COLO829 (cell line): Measurements from ENCODE around the gene UQCRHL.
A peak's percentile ranks its signal among the peaks of the same experiment; 100 is the strongest.
"Not testable (repeated sequence)": the region's sequence is repeated elsewhere in the genome, so short reads cannot be mapped to it uniquely, and the experiment has no call there.

ENCODE experiments used
- DNase-seq: peaks from one replicate; pipeline ENCODE4 v3.0.0; 2012; ENCODE audit warnings: low spot score

UQCRHL gene

DNA sequence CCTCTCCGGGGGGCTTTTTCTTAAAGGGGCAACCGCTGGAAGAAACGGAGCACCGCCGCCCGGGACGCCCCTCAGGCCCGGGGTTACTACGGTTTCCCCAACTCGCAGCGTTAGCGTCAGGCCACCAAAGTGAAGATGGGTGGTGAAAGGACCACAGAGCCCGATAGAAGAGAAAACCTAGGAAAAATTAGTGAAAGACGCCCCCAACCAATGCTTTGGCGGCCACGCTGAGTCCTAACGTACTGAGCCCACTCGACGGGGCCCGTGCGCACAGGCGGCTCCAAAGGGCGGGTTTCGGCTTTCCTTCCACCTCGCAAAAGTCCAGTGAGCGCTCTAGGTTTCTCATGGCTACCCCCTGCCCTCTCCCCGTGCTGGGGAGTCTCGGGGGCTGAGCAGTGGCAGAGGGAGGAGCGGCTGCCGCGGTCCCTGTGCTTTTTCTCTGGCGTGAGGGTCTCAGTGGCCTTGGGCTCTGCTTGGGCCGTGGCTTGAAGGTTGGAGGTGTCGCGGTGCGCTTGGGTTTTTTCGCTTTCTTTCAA is 27.8 kb upstream of the UQCRHL start:
- DNase-seq, result no peak

DNA sequence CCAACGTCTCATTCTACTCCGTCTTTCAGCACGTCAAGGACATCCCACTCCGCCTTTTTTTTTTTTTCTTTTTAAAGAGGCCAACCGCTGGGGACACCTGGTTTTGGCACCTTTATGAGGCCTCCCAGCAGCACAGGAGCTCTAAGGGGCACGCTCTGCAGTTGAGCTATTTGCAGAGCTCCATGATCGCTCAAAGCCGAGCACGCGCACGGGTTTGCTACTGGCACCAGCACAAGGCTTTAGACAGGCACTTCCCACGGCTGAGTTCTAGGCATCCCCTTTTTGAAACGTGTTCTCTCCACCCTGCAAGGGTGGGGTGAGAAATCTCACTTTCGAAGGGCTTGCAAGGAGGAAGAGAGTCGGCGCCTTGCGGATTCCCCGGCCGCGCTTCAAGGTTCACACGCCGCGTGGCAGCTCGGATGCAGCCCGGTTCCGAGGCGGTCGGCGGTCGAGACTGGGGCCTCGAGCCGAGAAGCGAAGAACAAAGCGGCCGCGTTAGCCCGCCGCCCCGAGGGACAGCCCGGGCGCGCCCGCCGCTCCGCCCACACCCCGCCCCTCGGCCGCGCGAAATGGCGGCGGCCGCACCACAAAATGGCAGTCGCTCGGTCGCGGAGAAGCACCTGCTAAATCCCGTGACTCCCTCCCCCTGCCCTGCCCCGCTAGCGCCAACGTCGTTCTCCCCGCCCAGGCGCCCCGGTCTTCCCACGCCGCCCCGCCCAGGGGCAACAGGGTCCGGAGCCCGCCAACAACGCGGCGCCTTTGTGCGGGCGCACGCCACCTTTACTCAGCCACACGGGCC is 27.2 kb upstream of the UQCRHL start:
- peak; percentile 72 for DNase-seq

DNA sequence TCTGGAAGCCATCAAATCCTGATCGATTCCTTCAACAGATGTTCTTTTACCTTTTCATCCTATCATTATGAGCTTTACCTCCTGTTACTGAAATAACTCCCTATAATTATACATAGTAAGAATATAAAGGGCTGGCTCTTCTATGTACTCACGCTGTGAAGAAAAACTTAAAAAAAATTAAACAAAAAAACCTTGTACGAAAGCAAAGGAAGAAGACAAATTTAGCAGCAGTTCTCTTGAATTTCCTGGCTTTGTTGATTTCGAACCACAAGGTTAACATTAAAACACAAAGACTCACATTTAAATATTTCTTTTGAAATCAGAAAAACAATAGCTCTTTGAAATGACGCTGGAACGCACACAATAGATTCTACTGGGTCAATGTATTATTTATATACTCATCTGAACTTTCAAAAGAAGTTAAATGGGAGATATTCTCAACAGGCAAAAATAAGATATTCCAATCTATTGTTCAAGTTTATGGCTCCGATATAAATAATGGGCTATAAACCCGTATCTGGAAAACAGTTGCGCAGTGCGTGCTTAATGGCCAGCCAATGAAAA is 26.5 kb upstream of the UQCRHL start:
- no peak for DNase-seq

DNA sequence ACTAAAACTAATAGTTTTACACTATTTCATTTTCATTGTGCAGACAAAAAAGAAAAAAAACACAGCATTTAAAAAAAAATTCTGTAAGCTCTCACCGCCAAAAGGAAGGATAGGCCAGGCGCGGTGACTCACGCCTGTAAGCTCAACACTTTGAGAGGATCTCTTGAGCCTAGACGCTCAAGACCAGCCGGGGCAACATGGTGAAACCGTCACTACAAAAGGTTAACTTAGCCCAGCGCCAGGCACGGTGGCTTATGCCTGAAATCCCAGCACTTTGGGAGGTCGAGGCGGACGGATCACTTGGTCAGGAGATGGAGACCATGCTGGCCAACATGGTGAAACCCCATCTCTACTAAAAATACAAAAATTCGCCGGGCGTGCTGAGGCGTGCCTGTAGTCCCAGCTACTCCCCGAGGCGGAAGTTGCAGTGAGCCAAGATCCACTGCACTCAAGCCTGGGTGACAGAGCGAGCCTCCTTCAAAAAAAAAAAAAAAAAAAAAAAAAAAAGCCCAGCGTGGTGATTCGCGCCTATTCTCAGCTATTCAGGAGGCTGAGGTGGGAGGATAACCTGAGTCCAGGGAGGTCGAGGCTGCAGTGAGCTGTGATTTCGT is 25.7 kb upstream of the UQCRHL start:
- no peak for DNase-seq

DNA sequence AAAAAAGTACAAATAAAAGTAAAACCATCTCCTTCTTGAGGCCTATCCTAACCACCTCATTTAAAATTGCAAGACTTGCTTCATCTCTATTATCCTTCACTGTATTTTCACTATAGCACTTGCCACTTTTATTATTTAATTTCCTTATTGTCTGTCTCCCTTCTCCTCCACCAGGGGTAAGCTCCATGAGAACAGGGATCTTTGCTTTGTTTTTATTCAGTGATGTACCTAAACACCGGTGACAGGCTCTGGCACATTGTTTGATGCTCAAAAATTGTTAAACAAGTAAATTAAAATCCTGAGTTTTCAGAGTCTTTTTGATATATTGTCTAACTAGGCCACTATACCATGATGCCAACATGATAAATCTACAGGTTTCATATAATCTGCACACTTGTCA is 22.8 kb upstream of the UQCRHL start:
- DNase-seq, result no peak

DNA sequence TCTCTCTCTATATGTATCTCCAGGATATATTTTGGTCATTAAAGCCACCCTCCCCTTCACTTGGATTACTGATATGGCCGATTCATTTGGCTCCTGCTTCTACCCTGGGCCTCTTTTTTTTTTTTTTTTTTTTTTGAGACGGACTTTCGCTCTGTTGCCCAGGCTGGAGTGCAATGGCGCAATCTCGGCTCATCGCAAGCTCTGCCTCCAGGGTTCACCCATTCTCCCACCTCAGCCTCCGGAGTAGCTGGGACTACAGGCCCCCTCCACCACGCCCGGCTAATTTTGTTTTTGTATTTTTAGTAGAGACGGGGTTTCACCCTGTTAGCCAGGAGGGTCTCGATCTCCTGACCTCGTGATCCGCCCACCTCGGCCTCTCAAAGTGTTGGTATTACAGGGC is 21.5 kb upstream of the UQCRHL start:
- DNase-seq, result not testable (repeated sequence)

DNA sequence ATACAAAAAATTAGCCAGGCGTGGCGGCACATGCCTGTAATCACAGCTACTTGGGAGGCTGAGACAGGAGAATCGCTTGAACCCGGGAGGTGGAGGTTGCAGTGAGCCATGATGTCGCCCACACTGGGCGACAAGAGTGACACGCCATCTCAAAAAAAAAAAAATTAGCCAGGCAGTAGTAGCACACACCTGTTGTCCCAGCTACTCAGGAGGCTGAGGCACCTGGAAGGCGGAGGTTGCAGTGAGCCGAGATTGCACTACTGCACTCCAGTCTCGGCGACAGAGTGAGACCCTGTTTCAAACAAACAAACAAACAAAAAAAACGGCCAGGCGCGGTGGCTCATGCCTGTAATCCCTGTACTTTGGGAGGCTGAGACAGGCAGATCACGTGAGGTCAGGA is 20.1 kb upstream of the UQCRHL start:
- DNase-seq, result not testable (repeated sequence)

DNA sequence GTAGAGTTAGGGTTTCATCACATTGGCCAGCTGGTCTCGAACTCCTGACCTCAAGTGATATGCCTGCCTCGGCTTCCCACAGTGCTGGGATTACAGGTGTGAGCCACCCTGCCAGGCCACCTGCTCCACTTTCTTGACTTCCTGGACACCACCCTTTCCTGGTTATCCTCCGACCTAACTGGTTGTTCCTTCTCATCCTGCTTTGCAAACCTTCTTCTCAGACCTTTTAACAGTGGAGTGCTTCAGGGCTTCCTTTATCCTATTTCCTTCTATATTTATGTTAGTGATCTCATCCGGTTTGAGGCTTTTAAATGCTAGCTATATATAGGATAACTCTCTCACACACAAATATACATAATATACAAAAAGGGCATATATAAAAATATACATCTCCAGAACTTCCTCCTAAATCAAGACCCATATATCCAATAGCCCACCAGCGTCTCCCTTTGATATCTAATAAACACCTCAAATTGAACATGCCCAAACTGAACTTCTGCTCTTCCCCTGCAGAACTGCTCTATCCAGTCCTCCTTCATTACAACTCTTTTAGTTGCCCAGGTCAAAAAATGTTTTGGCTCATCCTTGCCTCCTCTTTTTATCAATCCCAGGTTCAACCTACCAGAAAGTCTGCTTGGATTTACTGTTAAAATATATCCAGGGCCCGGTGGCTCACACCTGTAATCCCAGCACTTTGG is 19.5 kb upstream of the UQCRHL start:
- DNase-seq, result no peak

DNA sequence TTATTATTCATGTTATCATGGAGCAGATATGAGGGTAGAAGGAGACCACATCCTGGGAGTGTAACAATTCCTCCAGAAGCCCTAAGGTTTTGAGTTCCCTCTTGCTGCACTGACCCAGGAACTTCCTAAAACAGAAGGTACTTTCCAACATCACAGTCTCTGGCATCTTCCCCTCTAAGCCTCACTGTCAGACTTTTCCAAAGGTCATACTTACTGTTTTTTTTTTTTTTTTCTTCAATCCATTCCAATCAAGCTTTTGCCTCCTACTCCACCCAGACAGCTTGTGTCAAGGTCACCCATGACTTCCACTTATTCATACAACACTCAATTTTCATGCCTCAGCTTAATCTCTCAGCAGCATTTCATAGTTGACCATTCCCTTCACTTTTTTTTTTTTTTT is 18.4 kb upstream of the UQCRHL start:
- no peak for DNase-seq

DNA sequence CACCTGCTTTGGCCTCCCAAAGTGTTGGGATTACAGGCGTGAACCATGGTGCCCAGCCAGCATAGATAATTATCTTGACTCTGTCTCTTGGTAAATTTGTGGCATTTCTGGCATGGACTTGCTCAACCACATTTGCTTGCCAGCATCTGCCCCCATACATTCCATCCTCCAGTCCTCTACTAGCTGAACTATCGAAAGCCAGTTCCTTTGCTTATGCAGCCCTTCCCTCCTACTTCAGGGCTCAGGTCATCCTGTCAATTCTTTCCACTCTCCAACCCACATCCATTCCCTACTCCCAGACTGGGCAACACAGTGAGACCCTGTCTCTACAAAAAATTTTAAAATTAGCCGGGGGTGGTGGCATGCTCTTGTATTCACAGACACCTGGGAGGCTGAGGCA is 13.0 kb upstream of the UQCRHL start:
- DNase-seq, result no peak

DNA sequence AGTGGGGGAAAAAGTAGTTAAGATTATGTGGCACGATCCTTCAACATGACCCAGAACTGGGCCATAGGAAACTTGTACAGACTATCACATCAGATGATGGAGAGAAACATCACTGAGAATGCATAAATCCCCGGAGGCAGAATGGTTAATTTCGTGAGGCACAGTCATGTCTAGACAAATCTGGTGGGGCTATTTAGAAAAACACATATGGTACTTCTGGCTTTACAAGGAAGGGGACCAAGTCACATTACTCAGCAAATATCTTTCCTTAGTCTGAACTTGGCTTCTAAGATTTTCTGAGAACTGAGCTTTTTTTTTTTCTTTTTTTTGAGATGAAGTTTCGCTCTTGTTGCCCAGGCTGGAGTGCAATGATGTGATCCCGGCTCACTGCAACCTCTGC is 9.2 kb upstream of the UQCRHL start:
- no peak for DNase-seq

DNA sequence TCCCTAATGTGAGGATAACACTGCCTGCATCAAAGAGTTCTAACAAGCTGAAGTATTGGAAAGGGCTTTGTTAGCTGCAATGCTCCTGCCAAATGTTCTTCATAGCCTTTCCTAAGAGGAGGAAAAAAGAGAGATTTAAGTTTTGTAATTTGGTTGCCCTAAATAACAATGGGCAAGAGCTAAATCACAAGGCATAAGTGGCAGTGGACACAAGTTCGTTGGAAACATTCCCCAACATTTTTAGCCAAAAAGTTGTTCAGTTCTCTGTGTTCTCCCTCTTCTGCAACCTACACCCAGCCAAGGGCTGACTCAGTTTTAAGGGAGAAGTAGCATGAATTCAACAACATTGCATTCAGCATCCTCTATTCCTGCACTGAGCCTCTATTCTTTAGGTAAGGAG is 2.6 kb upstream of the UQCRHL start:
- DNase-seq, result no peak

DNA sequence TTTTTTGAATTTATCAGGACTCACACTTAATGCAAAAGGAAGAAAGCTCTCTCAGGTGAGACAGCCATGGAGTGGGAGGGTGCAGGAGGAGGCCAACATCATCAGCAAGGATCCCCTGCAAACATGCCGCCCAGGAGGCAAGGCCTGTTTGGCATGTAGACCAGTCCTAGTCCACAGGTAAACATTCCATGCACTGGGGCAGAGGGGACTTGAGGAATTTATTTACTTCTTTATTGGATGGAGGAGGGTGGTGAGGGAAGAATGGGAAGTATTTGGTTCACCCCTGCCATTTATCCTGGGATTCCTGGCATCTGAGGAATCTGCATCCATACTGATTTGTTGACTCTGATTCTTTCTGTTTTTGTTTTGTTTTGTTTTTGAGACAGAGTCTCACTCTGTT is 1.5 kb upstream of the UQCRHL start:
- DNase-seq, result no peak

DNA sequence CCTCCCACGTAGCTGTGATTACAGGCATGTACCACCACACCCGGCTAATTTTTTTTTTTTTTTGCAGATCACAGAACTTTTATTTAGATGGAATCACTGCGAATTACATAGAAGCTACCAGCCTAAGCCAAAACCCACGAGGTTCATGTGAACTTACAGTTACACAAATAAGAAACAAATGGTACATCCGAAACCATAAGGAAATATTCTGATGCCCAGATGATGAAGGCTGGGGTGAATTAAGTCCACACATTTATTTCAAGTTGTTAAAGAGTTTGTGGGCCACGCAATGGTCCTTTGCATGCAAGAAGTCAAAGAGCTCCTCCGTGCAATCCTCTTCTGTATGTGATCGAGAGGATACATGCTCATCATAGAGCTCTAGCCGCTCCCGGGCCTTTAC is 328 bp downstream of the UQCRHL start:
- no peak for DNase-seq

DNA sequence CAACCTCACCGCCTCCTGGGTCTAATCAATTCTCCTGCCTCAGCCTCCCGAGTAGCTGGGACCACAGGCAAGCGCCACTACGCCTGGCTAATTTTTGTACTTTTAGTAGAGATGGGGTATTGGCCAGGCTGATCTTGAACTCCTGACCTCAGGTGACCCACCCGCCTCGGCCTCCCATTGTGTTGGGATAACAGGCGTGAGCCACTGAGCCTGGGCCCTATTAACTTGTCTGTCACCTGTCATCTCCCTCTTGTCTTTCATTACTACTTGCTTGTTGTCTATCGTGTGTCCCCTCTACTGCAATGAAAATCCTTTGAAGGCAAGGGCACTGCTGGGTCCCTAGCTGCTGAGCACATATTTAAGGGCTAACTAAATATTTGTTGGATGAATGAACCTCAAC is 3.4 kb downstream of the UQCRHL start:
- no peak for DNase-seq

DNA sequence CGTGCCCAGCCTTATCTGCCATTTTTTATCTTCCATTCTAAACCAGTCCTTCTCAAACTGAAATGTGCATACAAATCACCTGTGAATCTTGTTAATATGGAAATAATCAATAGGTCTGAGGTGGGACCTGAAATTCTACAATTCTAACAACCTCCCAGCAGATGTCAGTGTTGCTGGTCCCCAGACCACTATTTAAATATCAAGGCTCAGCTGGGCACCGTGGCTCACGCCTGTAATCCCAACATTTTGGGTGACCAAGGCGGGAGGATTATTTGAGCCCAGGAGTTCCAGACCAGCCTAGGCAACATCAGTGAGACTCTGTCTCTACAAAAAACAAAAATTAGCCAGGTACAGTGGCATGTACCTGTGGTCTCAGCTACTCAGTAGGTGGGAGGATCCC is 4.1 kb downstream of the UQCRHL start:
- DNase-seq, result no peak

DNA sequence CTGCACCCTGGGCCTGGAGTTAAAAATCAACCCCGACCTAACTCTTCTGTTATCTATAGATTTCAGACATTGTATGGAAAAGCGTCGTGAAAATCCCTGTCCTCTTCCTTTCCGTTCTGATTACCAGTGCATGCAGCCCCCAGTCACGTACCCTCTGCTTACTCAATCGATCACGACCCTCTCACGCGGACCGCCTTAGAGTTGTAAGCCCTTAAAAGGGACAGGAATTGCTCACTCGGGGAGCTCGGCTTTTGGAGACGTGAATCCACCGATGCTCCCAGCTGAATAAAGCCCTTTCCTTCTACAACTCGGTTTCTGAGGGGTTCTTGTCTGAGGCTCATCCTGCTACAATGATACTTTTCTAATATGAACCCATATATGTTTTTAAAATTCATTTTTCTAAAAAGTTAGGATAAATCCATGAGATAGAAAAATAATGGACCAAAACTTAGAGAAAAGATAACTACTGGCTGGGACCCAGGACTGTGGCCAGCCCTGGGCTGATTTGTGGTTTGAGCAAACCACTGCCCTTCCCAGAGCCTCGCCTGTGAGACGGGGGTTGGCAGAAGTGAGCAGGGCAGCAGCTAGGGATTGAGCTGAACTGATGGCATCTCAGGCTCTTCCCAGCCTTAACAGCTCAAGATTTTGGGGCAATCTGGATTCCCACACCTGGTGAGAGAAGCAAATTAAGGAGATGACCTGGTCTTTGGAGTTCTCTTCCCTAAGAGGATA is 5.0 kb downstream of the UQCRHL start:
- DNase-seq, result no peak

DNA sequence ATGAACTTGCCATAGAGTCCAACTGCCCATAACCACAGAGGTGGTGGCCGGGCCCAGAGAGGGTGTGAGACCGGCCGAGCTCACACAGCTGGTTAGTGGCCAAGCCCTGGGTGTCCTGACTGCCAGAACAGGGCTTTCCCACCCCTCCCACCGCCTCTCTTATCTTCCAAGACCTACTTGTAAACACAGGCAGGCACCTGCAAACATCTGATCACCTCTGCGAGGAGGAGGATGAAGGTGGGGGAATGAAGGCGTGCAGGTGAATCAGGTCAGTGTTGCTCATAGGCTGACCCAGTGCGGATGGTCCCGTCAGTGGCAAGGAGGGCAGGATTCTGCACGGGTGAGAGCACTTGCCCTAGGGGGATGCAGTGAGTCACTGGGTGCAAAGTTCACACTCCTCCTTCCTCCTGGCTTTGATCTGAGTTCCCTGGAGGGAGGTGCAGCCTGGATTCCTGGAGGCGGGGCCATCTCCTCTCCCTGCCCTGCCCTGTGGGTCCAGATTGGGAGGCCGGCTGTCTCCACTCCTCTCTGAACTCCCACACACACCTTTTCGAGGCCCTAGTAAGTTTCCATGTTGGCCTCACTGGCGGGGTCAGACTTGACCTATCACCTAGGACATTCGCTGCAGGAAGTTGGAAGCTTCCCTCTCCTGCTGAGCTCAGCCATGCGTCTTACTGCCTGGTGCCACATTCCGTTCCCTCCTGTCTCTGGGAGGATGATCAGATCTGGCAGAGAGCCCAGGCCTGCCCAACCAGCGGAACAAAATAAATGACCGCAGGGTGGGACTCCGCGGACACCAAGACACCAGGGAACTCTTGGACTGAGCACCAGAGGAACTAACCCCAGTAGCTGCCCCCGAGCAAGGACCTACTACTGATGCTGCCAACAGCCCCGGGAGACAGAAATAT is 7.3 kb downstream of the UQCRHL start:
- DNase-seq, result peak; percentile 75

DNA sequence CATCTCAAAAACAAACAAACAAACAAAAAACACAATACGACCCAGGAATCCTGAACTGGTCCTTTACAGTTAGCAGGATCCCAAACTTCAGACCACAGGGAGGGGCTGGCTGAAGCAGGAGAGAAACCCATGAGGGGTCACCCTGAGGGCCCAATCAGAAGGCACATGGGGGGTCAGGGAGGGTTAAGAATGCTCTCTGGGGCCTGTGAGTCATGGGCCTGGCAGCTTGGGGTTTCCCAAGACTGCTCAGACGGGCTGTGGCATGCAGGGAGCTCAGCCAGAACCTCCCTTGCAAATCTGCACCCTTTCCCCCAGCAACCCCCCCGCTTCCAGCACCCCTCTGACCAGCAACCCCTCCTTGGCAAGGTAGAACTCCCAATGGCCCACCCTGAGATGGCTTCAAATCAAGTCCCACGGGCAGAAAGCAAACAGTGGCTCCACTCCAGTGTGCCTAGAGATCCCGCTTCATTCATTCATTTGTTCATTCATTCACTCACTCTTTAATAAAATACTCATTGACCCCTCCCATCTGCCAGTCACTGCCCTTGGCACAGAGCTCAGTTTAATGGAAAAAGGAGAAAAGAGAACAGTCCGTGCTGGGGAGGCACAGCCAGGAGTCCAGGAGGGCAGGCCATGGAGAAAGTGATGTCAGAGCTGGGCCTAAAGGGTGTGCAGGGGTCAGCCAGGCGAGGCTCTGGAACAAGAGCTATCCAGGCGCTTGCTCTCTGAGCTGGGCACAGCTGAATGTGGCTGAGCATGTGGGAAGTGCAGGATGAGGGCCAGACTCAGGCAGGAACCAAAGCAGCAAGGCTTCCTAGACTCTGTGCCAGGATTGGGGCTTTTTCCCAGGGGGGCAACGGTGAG is 8.2 kb downstream of the UQCRHL start:
- peak; percentile 54 for DNase-seq
